ENCODE results near the gene FOXC2.

DNA sequence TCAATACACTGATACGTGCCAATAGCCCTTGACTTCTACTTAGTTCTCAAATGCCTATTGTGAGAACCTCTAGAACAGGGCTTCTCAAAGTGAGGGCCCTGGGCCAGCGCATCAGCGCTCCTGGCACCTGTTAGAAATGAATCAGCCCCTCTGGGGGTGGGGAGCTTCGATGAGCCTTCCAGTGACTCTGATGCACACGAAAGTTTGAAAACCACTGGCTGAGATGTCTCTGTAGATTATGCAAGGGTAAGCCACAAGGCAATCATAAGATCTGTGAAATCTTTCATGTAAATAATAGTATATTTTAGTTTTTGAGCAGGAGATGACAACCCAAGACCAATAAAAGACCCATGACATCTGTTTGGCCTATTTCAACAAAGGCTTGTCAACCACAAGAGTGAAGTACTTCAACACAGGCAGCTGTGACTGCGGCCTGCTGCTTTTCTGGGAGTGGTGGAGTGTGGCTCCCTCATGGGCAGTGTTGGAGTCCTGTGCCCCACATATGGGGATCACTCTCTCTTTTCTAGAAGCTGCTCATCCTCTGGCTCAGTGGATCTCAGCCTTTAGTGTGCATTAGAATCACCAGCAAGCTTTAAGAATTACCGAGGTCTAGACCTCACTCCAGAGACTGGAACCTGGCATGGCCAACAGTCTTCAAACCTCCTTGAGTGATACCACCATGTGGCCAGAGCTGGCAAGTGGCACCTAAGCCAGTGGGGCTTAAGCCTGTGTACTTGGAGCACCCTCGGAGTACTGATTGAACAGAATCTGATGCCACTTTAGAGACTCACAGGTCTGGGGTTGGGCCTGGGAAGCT lies 17.3 kb upstream of the FOXC2 start:
- TF ChIP-seq POLR2A (IDR thresholded peaks at IDR 0.05) (no peak), EP300 (IDR thresholded peaks at IDR 0.05) (no peak)
